Uterus (tissue), 4 donors: ENCODE measurements around the gene PBX1. TPM values are rescaled to one million over a fixed set of nuclear protein-coding genes. Genes with fewer than 3 reads are reported as not detected.

Experiments
- DNase-seq, 2 donors: peaks; one replicate each; pipeline ENCODE4 v3.0.0-alpha.2; 2019 to 2020
- H3K27ac ChIP-seq, 2 donors: fragments of 200-600 bp; sonication (generic); 1 replicate in 1 of 2; 2 replicates in 1 of 2; pipeline ENCODE4 v1.5.1; 2016 to 2018
- H3K27me3 ChIP-seq, 2 donors: fragments of 200-600 bp; sonication (generic); one replicate each; pipeline ENCODE4 v1.5.1; 2018 to 2019; ENCODE audit warnings: control low read depth in 1 of 2
- H3K36me3 ChIP-seq, 2 donors: fragments of 200-600 bp; sonication (generic); one replicate each; pipeline ENCODE4 v1.5.1; 2019; ENCODE audit warnings: control low read depth in 1 of 2
- H3K4me1 ChIP-seq, 2 donors: fragments of 200-600 bp; sonication (generic); one replicate each; pipeline ENCODE4 v1.5.1; 2018 to 2019; ENCODE audit warnings: control low read depth in 1 of 2
- H3K4me3 ChIP-seq, 2 donors: fragments of 200-600 bp; sonication (generic); 1 replicate in 1 of 2; 2 replicates in 1 of 2; pipeline ENCODE4 v1.5.1; 2018 to 2019; ENCODE audit warnings: mild to moderate bottlenecking in 1 of 2
- H3K9me3 ChIP-seq, 2 donors: fragments of 200-600 bp; sonication (generic); one replicate each; pipeline ENCODE4 v1.5.1; 2019; ENCODE audit warnings: control low read depth in 1 of 2
- CTCF ChIP-seq, 4 experiments: fragments of 200-600 bp in 2 of 4; fragments of 450-650 bp in 2 of 4; sonication (generic) in 2 of 4; IDR thresholded peaks; one replicate each; pipeline ENCODE4 v1.5.1; 2016 to 2019; ENCODE audit warnings: antibody characterized with exemption in 4 of 4, mild to moderate bottlenecking in 2 of 4, moderate library complexity in 1 of 4
- POLR2A ChIP-seq, 2 donors: fragments of 450-650 bp; IDR thresholded peaks; one replicate each; pipeline ENCODE4 v1.6.1; 2016; ENCODE audit warnings: antibody characterized with exemption in 2 of 2, mild to moderate bottlenecking in 1 of 2, moderate library complexity in 1 of 2
- intact Hi-C: fragments of 100-400 bp; cut with DNase I; formaldehyde crosslinking; loops from one replicate; pipeline ENCODE4 v1.15.1; 2023; ENCODE audit warnings: low total_unique reads
- total RNA-seq, 4 donors: library from RNA; depleted of rRNA in 3 of 4; stranded (reverse); fragments of >200 nt in 3 of 4; gene quantifications; one replicate each; pipeline versions ENCODE4 v1.1.0 to v1.2.4, GENCODE V29; 2014 to 2023
- donor health status: DM: yes; HTN: yes; CAD: no.

Gene PBX1
- total RNA-seq, 4 donors from 2014 or later: 122 to 831 (median 207) TPM

- H3K4me3 ChIP-seq: no peak overlapping the region
- DNase-seq: no peak
- intact Hi-C loops: no loop called here
- H3K36me3 ChIP-seq: no peaks in the 10 kb centered on the region
- TF ChIP-seq CTCF (IDR thresholded peaks at IDR 0.05): no peak
- no peak for TF ChIP-seq POLR2A (IDR thresholded peaks at IDR 0.05)
- peaks cover 3 to 5% of the 10 kb centered on the region in 2 donors for H3K4me1 ChIP-seq
- H3K9me3 ChIP-seq: no peaks in the 10 kb centered on the region
- no peaks in the 10 kb centered on the region for H3K27me3 ChIP-seq
- peak overlapping the region; percentile 73 to 85 for H3K27ac ChIP-seq
Observed at GRCh38 chr1:164716992-164717703, 158.2 kb downstream of the PBX1 start.

GRCh38 chr1:164718821-164719220 lies 159.8 kb downstream of the PBX1 start:
- Histone ChIP-seq H3K9me3 (no peaks in the 10 kb centered on the region), H3K27ac (peak overlapping the region; percentile 68 to 73), H3K36me3 (no peaks in the 10 kb centered on the region), H3K4me3 (no peak overlapping the region), H3K27me3 (no peaks in the 10 kb centered on the region), H3K4me1 (peaks cover 5 to 7% of the 10 kb centered on the region in 2 donors)
- TF ChIP-seq CTCF (IDR thresholded peaks at IDR 0.05) (no peak), POLR2A (IDR thresholded peaks at IDR 0.05) (no peak)
- intact Hi-C loops: no loop called here
- DNase-seq: no peak

- no peaks in the 10 kb centered on the region for H3K27me3 ChIP-seq
- H3K4me3 ChIP-seq: no peak overlapping the region
- H3K27ac ChIP-seq: peak overlapping the region; percentile 62 to 68
- TF ChIP-seq CTCF (IDR thresholded peaks at IDR 0.05): no peak
- no peak for TF ChIP-seq POLR2A (IDR thresholded peaks at IDR 0.05)
- no peak for DNase-seq
- no peaks in the 10 kb centered on the region for H3K36me3 ChIP-seq
- no peaks in the 10 kb centered on the region for H3K9me3 ChIP-seq
- H3K4me1 ChIP-seq: peaks cover 5 to 7% of the 10 kb centered on the region in 2 donors
- intact Hi-C loops: no loop called here
Observed at GRCh38 chr1:164719676-164720439, 160.9 kb downstream of the PBX1 start.

GRCh38 chr1:164720440-164721227 lies 161.7 kb downstream of the PBX1 start:
- DNase-seq: no peak
- Histone ChIP-seq H3K4me3 (no peak overlapping the region), H3K27me3 (no peaks in the 10 kb centered on the region), H3K36me3 (no peaks in the 10 kb centered on the region), H3K9me3 (no peaks in the 10 kb centered on the region), H3K27ac (peak overlapping the region; percentile 62 to 68), H3K4me1 (peaks cover 5 to 13% of the 10 kb centered on the region in 2 donors)
- intact Hi-C loops: no loop called here
- TF ChIP-seq POLR2A (IDR thresholded peaks at IDR 0.05): no peak
- TF ChIP-seq CTCF (IDR thresholded peaks at IDR 0.05): no peak

- Histone ChIP-seq H3K27me3 (no peaks in the 10 kb centered on the region), H3K36me3 (no peaks in the 10 kb centered on the region), H3K27ac (peak overlapping the region; percentile 62 to 68), H3K4me1 (peaks cover 5 to 15% of the 10 kb centered on the region in 2 donors), H3K9me3 (no peaks in the 10 kb centered on the region), H3K4me3 (no peak overlapping the region)
- intact Hi-C loops: no loop called here
- TF ChIP-seq CTCF (IDR thresholded peaks at IDR 0.05) (no peak), POLR2A (IDR thresholded peaks at IDR 0.05) (no peak)
- no peak for DNase-seq
Observed at GRCh38 chr1:164721228-164721496, 162.2 kb downstream of the PBX1 start.
